HCT116 (cell line): ENCODE measurements around the gene RNF215.

ENCODE experiments used
- CBX3 ChIP-seq: IDR thresholded peaks from 2 replicates; pipeline ENCODE4 v1.6.1; 2012; ENCODE audit warnings: low read depth
- CEBPB ChIP-seq: IDR thresholded peaks from 2 replicates; pipeline ENCODE4 v1.6.1; 2012; ENCODE audit warnings: low read depth
- EZH2 ChIP-seq: fragments of 200-600 bp; sonication (generic); IDR thresholded peaks from 2 replicates; pipeline ENCODE4 v1.6.1; 2017; ENCODE audit warnings: antibody characterized with exemption, mixed run types
- EZH2phosphoT487 ChIP-seq: fragments of 200-600 bp; IDR thresholded peaks from 2 replicates; pipeline ENCODE4 v1.6.1; 2018; ENCODE audit warnings: antibody characterized with exemption, borderline replicate concordance
- FOSL1 ChIP-seq: IDR thresholded peaks from 2 replicates; pipeline ENCODE4 v1.6.1; 2012; ENCODE audit warnings: low read depth
- POLR2A ChIP-seq: IDR thresholded peaks from 2 replicates; pipeline ENCODE4 v1.7.0; 2011; ENCODE audit warnings: borderline replicate concordance; ENCODE audit not compliant: insufficient read depth, insufficient read length; ENCODE audit errors: extremely low read depth
- POLR2AphosphoS5 ChIP-seq: IDR thresholded peaks from 2 replicates; pipeline ENCODE4 v1.6.1; 2011; ENCODE audit warnings: mild to moderate bottlenecking, low read depth, low read length, moderate library complexity
- RAD21 ChIP-seq: IDR thresholded peaks from 2 replicates; pipeline ENCODE4 v1.6.1; 2012; ENCODE audit warnings: low read depth, mild to moderate bottlenecking
- SIN3A ChIP-seq: IDR thresholded peaks from 2 replicates; pipeline ENCODE4 v1.6.1; 2012; ENCODE audit warnings: low read depth
- SP1 ChIP-seq: IDR thresholded peaks from 2 replicates; pipeline ENCODE4 v1.6.1; 2012; ENCODE audit warnings: low read depth
- TF ChIP-seq, protein P1 (sequence below), 3 experiments: fragments of 200-600 bp in 1 of 3; sonication (generic) in 1 of 3; IDR thresholded peaks in 2 of 3; conservative IDR thresholded peaks in 1 of 3; 2 replicates each; pipeline ENCODE4 v1.5.1; 2012 to 2017; ENCODE audit warnings: low read depth in 2 of 3, low read length in 2 of 3, antibody characterized with exemption in 1 of 3, borderline replicate concordance in 1 of 3, control low read depth in 1 of 3, mild to moderate bottlenecking in 1 of 3, mixed read lengths in 1 of 3, mixed run types in 1 of 3, moderate library complexity in 1 of 3; ENCODE audit not compliant: insufficient read depth in 1 of 3
- TF ChIP-seq, protein P2 (sequence below): IDR thresholded peaks from 2 replicates; pipeline ENCODE4 v1.6.1; 2011; ENCODE audit warnings: mild to moderate bottlenecking, low read length, moderate library complexity; ENCODE audit not compliant: insufficient replicate concordance; ENCODE audit errors: extremely low read depth
- TF ChIP-seq, protein P3 (sequence below): IDR thresholded peaks from 2 replicates; pipeline ENCODE4 v1.6.1; 2012; ENCODE audit warnings: low read depth

DNA sequence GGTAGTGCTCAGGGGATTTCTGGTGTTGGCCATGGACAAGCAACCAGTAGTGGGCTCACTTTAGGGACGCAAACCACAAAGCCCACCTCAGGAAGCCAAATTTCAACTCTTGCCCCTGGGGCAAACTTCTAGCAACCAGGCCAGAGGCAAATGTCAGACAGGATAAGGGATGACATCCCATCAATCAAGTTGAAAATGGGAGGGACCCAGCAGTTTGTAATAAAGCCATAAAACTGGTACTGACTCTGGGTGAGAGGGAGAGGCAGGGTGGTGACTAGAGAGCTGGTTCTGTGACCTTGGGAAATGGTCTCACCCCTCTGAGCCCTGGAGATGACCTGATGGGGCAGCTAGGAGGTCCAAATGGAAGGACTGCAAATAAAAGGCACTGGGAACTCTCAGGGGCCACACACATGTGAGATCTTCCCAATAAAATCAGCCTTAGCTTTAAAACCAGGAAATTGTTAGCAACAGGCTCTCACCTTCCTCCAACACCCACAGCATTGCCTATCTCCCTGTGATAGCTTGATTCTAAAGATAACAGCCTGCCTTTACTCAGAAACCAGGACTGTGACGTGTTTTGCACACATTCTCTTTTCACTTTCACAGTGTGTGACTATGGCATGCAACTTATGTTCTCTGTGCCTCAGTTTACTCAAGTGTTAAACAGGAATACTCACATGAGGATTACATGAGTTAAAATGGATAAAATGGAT, 54.1 kb downstream of the RNF215 start:
- TF ChIP-seq, protein P1, sequence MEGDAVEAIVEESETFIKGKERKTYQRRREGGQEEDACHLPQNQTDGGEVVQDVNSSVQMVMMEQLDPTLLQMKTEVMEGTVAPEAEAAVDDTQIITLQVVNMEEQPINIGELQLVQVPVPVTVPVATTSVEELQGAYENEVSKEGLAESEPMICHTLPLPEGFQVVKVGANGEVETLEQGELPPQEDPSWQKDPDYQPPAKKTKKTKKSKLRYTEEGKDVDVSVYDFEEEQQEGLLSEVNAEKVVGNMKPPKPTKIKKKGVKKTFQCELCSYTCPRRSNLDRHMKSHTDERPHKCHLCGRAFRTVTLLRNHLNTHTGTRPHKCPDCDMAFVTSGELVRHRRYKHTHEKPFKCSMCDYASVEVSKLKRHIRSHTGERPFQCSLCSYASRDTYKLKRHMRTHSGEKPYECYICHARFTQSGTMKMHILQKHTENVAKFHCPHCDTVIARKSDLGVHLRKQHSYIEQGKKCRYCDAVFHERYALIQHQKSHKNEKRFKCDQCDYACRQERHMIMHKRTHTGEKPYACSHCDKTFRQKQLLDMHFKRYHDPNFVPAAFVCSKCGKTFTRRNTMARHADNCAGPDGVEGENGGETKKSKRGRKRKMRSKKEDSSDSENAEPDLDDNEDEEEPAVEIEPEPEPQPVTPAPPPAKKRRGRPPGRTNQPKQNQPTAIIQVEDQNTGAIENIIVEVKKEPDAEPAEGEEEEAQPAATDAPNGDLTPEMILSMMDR (IDR thresholded peaks at IDR 0.05 in 2 of 3, conservative IDR thresholded peaks at IDR 0.05 in 1 of 3; ENCODE audit: borderline replicate concordance in 1 of 3, insufficient read depth in 1 of 3, low read depth in 2 of 3, low read length in 2 of 3): no peak
- TF ChIP-seq, protein P2, sequence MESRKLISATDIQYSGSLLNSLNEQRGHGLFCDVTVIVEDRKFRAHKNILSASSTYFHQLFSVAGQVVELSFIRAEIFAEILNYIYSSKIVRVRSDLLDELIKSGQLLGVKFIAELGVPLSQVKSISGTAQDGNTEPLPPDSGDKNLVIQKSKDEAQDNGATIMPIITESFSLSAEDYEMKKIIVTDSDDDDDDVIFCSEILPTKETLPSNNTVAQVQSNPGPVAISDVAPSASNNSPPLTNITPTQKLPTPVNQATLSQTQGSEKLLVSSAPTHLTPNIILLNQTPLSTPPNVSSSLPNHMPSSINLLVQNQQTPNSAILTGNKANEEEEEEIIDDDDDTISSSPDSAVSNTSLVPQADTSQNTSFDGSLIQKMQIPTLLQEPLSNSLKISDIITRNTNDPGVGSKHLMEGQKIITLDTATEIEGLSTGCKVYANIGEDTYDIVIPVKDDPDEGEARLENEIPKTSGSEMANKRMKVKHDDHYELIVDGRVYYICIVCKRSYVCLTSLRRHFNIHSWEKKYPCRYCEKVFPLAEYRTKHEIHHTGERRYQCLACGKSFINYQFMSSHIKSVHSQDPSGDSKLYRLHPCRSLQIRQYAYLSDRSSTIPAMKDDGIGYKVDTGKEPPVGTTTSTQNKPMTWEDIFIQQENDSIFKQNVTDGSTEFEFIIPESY: no peak
- TF ChIP-seq POLR2A: no peak
- no peak for TF ChIP-seq POLR2AphosphoS5
- TF ChIP-seq SIN3A: no peak
- no peak for TF ChIP-seq EZH2
- TF ChIP-seq, protein P3, sequence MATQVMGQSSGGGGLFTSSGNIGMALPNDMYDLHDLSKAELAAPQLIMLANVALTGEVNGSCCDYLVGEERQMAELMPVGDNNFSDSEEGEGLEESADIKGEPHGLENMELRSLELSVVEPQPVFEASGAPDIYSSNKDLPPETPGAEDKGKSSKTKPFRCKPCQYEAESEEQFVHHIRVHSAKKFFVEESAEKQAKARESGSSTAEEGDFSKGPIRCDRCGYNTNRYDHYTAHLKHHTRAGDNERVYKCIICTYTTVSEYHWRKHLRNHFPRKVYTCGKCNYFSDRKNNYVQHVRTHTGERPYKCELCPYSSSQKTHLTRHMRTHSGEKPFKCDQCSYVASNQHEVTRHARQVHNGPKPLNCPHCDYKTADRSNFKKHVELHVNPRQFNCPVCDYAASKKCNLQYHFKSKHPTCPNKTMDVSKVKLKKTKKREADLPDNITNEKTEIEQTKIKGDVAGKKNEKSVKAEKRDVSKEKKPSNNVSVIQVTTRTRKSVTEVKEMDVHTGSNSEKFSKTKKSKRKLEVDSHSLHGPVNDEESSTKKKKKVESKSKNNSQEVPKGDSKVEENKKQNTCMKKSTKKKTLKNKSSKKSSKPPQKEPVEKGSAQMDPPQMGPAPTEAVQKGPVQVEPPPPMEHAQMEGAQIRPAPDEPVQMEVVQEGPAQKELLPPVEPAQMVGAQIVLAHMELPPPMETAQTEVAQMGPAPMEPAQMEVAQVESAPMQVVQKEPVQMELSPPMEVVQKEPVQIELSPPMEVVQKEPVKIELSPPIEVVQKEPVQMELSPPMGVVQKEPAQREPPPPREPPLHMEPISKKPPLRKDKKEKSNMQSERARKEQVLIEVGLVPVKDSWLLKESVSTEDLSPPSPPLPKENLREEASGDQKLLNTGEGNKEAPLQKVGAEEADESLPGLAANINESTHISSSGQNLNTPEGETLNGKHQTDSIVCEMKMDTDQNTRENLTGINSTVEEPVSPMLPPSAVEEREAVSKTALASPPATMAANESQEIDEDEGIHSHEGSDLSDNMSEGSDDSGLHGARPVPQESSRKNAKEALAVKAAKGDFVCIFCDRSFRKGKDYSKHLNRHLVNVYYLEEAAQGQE: no peak
- no peak for TF ChIP-seq CBX3
- no peak for TF ChIP-seq CEBPB
- no peak for TF ChIP-seq EZH2phosphoT487
- no peak for TF ChIP-seq RAD21
- no peak for TF ChIP-seq FOSL1
- TF ChIP-seq SP1: no peak
